Measurements from ENCODE around the gene ERC1.

DNA sequence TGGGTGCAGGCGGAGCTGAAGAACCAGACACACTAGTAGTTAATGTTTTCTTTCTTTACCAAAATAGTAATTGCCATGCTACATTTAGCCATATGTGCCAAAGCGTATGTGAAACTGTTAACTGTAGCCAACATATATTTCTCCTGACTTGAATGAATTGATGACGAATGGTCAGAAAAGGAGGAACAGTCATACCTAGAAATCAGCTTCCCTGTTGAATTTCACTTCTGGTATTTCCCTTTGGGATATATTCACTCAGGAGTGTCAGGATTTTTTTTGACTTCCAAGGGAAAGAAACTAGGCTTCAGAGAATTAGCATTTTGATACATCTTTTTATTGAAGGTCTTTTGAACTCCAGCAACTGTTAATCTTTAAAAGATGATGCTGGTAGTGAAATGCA lies 87.0 kb downstream of the ERC1 start:
- TF ChIP-seq, protein P1, sequence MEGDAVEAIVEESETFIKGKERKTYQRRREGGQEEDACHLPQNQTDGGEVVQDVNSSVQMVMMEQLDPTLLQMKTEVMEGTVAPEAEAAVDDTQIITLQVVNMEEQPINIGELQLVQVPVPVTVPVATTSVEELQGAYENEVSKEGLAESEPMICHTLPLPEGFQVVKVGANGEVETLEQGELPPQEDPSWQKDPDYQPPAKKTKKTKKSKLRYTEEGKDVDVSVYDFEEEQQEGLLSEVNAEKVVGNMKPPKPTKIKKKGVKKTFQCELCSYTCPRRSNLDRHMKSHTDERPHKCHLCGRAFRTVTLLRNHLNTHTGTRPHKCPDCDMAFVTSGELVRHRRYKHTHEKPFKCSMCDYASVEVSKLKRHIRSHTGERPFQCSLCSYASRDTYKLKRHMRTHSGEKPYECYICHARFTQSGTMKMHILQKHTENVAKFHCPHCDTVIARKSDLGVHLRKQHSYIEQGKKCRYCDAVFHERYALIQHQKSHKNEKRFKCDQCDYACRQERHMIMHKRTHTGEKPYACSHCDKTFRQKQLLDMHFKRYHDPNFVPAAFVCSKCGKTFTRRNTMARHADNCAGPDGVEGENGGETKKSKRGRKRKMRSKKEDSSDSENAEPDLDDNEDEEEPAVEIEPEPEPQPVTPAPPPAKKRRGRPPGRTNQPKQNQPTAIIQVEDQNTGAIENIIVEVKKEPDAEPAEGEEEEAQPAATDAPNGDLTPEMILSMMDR (IDR thresholded peaks at IDR 0.05; ENCODE audit: insufficient read depth, low read length), result no peak
- TF ChIP-seq POLR2AphosphoS5 (IDR thresholded peaks at IDR 0.05; ENCODE audit: low read depth) (no peak), SPI1 (IDR thresholded peaks at IDR 0.05; ENCODE audit: borderline replicate concordance, low read depth) (no peak), GABPA (IDR thresholded peaks at IDR 0.05; ENCODE audit: low read depth) (no peak)
- TF ChIP-seq, protein P2, sequence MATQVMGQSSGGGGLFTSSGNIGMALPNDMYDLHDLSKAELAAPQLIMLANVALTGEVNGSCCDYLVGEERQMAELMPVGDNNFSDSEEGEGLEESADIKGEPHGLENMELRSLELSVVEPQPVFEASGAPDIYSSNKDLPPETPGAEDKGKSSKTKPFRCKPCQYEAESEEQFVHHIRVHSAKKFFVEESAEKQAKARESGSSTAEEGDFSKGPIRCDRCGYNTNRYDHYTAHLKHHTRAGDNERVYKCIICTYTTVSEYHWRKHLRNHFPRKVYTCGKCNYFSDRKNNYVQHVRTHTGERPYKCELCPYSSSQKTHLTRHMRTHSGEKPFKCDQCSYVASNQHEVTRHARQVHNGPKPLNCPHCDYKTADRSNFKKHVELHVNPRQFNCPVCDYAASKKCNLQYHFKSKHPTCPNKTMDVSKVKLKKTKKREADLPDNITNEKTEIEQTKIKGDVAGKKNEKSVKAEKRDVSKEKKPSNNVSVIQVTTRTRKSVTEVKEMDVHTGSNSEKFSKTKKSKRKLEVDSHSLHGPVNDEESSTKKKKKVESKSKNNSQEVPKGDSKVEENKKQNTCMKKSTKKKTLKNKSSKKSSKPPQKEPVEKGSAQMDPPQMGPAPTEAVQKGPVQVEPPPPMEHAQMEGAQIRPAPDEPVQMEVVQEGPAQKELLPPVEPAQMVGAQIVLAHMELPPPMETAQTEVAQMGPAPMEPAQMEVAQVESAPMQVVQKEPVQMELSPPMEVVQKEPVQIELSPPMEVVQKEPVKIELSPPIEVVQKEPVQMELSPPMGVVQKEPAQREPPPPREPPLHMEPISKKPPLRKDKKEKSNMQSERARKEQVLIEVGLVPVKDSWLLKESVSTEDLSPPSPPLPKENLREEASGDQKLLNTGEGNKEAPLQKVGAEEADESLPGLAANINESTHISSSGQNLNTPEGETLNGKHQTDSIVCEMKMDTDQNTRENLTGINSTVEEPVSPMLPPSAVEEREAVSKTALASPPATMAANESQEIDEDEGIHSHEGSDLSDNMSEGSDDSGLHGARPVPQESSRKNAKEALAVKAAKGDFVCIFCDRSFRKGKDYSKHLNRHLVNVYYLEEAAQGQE (IDR thresholded peaks at IDR 0.05; ENCODE audit: insufficient replicate concordance, low read depth), result no peak
